HepG2 (cell line): ENCODE data around the gene ROS1. TPM values are rescaled to one million over a fixed set of nuclear protein-coding genes. Genes with fewer than 3 reads are reported as not detected.

ENCODE experiments used
- ATAC-seq: fragments of 200-7000 bp; cut with Tn5 transposase; 3 replicates; pipeline ENCODE4 v1.9.1; 2020; ENCODE audit warnings: mild to moderate bottlenecking, moderate library complexity
- BruUV-seq: library from RNA; stranded (reverse); fragments of 400-500 nt; replicated peaks from 2 replicates; lab custom pipeline; 2021; lab: Mats Ljungman, UMichigan
- CTCF ChIA-PET: fragments of 300-600 bp; formaldehyde crosslinking; extraction: SDS; loops from one replicate; lab custom pipeline; 2021; ENCODE audit warnings: low total read pairs, inconsistent platforms, low intra/inter-chr PET ratio; lab: Yijun Ruan, JAX
- POLR2A ChIA-PET: fragments of 350-600 bp; sonication (Branson Sonifier 250); formaldehyde crosslinking; loops from one replicate; lab custom pipeline; 2020; ENCODE audit warnings: antibody characterized with exemption, inconsistent platforms; lab: Yijun Ruan, JAX
- DNase-seq: peaks from one replicate; pipeline ENCODE4 v3.0.0-alpha.2; 2015; ENCODE audit warnings: low spot score
- FAIRE-seq: peaks from 3 replicates; lab custom pipeline; 2011; peaks lifted over from hg19 to GRCh38; lab: Jason Lieb, UNC
- H2AFZ ChIP-seq: one replicate; pipeline ENCODE4 v1.6.1; 2011; ENCODE audit warnings: low read length, inconsistent platforms
- H3K27ac ChIP-seq: fragments of 300-600 bp; 3 replicates; pipeline ENCODE4 v1.8.0; 2011; ENCODE audit warnings: mixed run types, mild to moderate bottlenecking, mixed read lengths, low read length, inconsistent platforms; ENCODE audit not compliant: insufficient read depth; ENCODE audit errors: extremely low read length
- H3K27me3 ChIP-seq, 2 experiments: fragments of 200-600 bp in 1 of 2; 2 replicates in 1 of 2; 3 replicates in 1 of 2; pipeline versions ENCODE4 v1.6.0 to v1.8.0; 2011; ENCODE audit warnings: low read length in 2 of 2, mild to moderate bottlenecking in 2 of 2, moderate library complexity in 2 of 2, inconsistent platforms in 1 of 2; ENCODE audit not compliant: insufficient read depth in 2 of 2, control insufficient read depth in 1 of 2
- H3K36me3 ChIP-seq, 2 experiments: fragments of 200-600 bp in 1 of 2; replicated peaks in 1 of 2; 2 replicates in 1 of 2; 3 replicates in 1 of 2; pipeline versions ENCODE4 v1.5.1 to v1.8.0; 2011; ENCODE audit warnings: low read length in 2 of 2, inconsistent platforms in 1 of 2; ENCODE audit not compliant: insufficient read depth in 2 of 2, control insufficient read depth in 1 of 2
- H3K4me1 ChIP-seq: 2 replicates; pipeline ENCODE4 v1.5.1; 2012; ENCODE audit warnings: low read length, inconsistent platforms; ENCODE audit not compliant: insufficient read depth
- H3K4me2 ChIP-seq: 2 replicates; pipeline ENCODE4 v1.6.0; 2011; ENCODE audit warnings: low read depth, low read length, inconsistent platforms
- H3K4me3 ChIP-seq, 3 experiments: fragments of 200-600 bp in 1 of 3; sonication (generic), shearing (Covaris generic) in 1 of 3; replicated peaks in 1 of 3; 2 replicates each; pipeline ENCODE4 v1.5.1; 2011 to 2016; ENCODE audit warnings: low read length in 3 of 3, inconsistent platforms in 2 of 3, low read depth in 2 of 3, mild to moderate bottlenecking in 2 of 3, control low read depth in 1 of 3, mixed read lengths in 1 of 3; ENCODE audit not compliant: insufficient read depth in 1 of 3
- H3K79me2 ChIP-seq: one replicate; pipeline ENCODE4 v1.6.1; 2011; ENCODE audit warnings: low read length, inconsistent platforms; ENCODE audit not compliant: insufficient read depth
- H3K9ac ChIP-seq: 2 replicates; pipeline ENCODE4 v1.6.0; 2011; ENCODE audit warnings: mild to moderate bottlenecking, low read depth, low read length, inconsistent platforms; ENCODE audit not compliant: insufficient read depth
- H3K9me3 ChIP-seq: 2 replicates; pipeline ENCODE4 v1.5.1; 2012; ENCODE audit warnings: mild to moderate bottlenecking, low read length
- H4K20me1 ChIP-seq: 2 replicates; pipeline ENCODE4 v1.6.0; 2011; ENCODE audit warnings: inconsistent platforms, mild to moderate bottlenecking, low read length, moderate library complexity; ENCODE audit not compliant: insufficient read depth
- CEBPG ChIP-seq: IDR thresholded peaks from 2 replicates; pipeline ENCODE4 v1.6.1; 2016
- DDIT3 ChIP-seq: sonication (generic); formaldehyde crosslinking; IDR thresholded peaks from 2 replicates; pipeline ENCODE4 v1.4.0; 2020; ENCODE audit warnings: mild to moderate bottlenecking, missing genetic modification reagents
- EP300 ChIP-seq, 3 experiments: sonication (generic) in 1 of 3; formaldehyde crosslinking in 1 of 3; IDR thresholded peaks; 2 replicates each; pipeline versions ENCODE4 v1.5.1 to v1.6.1; 2011 to 2020; ENCODE audit warnings: low read depth in 2 of 3, low read length in 2 of 3, borderline replicate concordance in 1 of 3, improper control_type of control experiment in 1 of 3, mild to moderate bottlenecking in 1 of 3, missing genetic modification reagents in 1 of 3, moderate library complexity in 1 of 3
- ETV5 ChIP-seq: IDR thresholded peaks from 2 replicates; pipeline ENCODE4 v1.6.1; 2018; ENCODE audit warnings: missing biosample characterization, missing genetic modification reagents, inconsistent platforms, borderline replicate concordance
- FOSL2 ChIP-seq: sonication (generic); formaldehyde crosslinking; IDR thresholded peaks from 2 replicates; pipeline ENCODE4 v1.4.0; 2020; ENCODE audit warnings: missing genetic modification reagents
- HDAC6 ChIP-seq: fragments of 200-600 bp; sonication (generic); IDR thresholded peaks from 2 replicates; pipeline ENCODE4 v1.7.0; 2017; ENCODE audit warnings: mild to moderate bottlenecking, antibody characterized with exemption, low read length, low read depth
- MEIS2 ChIP-seq: sonication (generic); formaldehyde crosslinking; IDR thresholded peaks from 2 replicates; pipeline ENCODE4 v1.9.0; 2021; ENCODE audit warnings: mild to moderate bottlenecking, missing genetic modification reagents
- NFRKB ChIP-seq: fragments of 450-650 bp; IDR thresholded peaks from 2 replicates; pipeline ENCODE4 v1.6.1; 2017
- NKX3-1 ChIP-seq: sonication (generic); formaldehyde crosslinking; IDR thresholded peaks from 2 replicates; pipeline ENCODE4 v1.5.0; 2020; ENCODE audit warnings: missing genetic modification reagents
- NPAS2 ChIP-seq: sonication (generic); formaldehyde crosslinking; IDR thresholded peaks from 2 replicates; pipeline ENCODE4 v1.8.0; 2022; ENCODE audit warnings: mild to moderate bottlenecking, missing genetic modification reagents, borderline replicate concordance
- RBM22 ChIP-seq: fragments of 200-400 bp; formaldehyde crosslinking; optimal IDR thresholded peaks from 2 replicates; pipeline ENCODE3; 2017; ENCODE audit warnings: mild to moderate bottlenecking, low read length, moderate library complexity
- RFX5 ChIP-seq: IDR thresholded peaks from 2 replicates; pipeline ENCODE4 v1.6.1; 2011; ENCODE audit warnings: low read depth, low read length, improper control_type of control experiment
- SMC3 ChIP-seq: IDR thresholded peaks from 2 replicates; pipeline ENCODE4 v1.6.1; 2011; ENCODE audit warnings: low read length, improper control_type of control experiment
- TIGD3 ChIP-seq: sonication (generic); formaldehyde crosslinking; IDR thresholded peaks from 2 replicates; pipeline ENCODE4 v1.5.1; 2020; ENCODE audit warnings: mild to moderate bottlenecking, missing genetic modification reagents, borderline replicate concordance
- XRCC5 ChIP-seq: fragments of 200-400 bp; formaldehyde crosslinking; optimal IDR thresholded peaks from 2 replicates; pipeline ENCODE3; 2017; ENCODE audit warnings: mild to moderate bottlenecking, low read length
- ZNF382 ChIP-seq: sonication (generic); formaldehyde crosslinking; IDR thresholded peaks from 2 replicates; pipeline ENCODE4 v1.5.0; 2020; ENCODE audit warnings: missing genetic modification reagents, mild to moderate bottlenecking, borderline replicate concordance
- ZNF780A ChIP-seq: sonication (generic); formaldehyde crosslinking; IDR thresholded peaks from 2 replicates; pipeline ENCODE4 v1.8.0; 2022; ENCODE audit warnings: mild to moderate bottlenecking, missing genetic modification reagents, moderate library complexity
- WGBS: methylation state at CpG from one replicate; pipeline ENCODE4 v1.1.6; 2017; ENCODE audit warnings: low lambda C conversion rate; 5-methylcytosine and 5-hydroxymethylcytosine counted together
- in situ Hi-C: cut with HindIII; loops from 2 replicates; pipeline ENCODE4 v1.10.0; 2017; ENCODE audit warnings: low pct_unique_long_range_greater_than_20kb; ENCODE audit not compliant: extremely low pct_ligation_motif_present
- intact Hi-C: fragments of 100-400 bp; cut with micrococcal nuclease; formaldehyde crosslinking; loops from one replicate; pipeline ENCODE4 v1.10.0; 2022; ENCODE audit not compliant: unreplicated experiment
- polyA plus RNA-seq, 8 experiments: library from polyadenylated mRNA; depleted of rRNA in 3 of 8; stranded (reverse) in 7 of 8; unstranded in 1 of 8; fragments of >200 nt; fragmentation: Illumina TruSeq in 4 of 8; extraction: Trizol in 4 of 8; gene quantifications; 2 replicates each; pipeline versions ENCODE4 v1.2.1 to v1.2.3, GENCODE V29; 2011 to 2016; ENCODE audit warnings: low read depth in 4 of 8, missing spikeins in 1 of 8, mixed read lengths in 1 of 8; ENCODE audit not compliant: insufficient read depth in 1 of 8
- total RNA-seq, 5 experiments: library from RNA; depleted of rRNA; stranded (reverse); fragments of >200 nt; fragmentation: Illumina TruSeq; extraction: Trizol; gene quantifications; 2 replicates each; pipeline ENCODE4 v1.2.3, GENCODE V29; 2016; ENCODE audit warnings: low read depth in 1 of 5

Gene ROS1
- total and polyA plus RNA-seq, 2 of the 13 experiments (the other 11 are each of a cell fraction or from before 2014, with no cell fraction given) = not detected

GRCh38 chr6:117272891-117273290 lies 152.9 kb downstream of the ROS1 start:
- Histone ChIP-seq H3K36me3 (no peaks in the 10 kb centered on the region), H4K20me1 (no peaks in the 10 kb centered on the region), H3K27ac (no peak overlapping the region), H3K4me2 (no peak overlapping the region), H3K27me3 (peaks cover 4 to 48% of the 10 kb centered on the region in 2 experiments; a peak in 4 of 5 replicates), H3K4me3 (no peak overlapping the region), H2AFZ (no peak overlapping the region), H3K4me1 (no peaks in the 10 kb centered on the region), H3K79me2 (no peaks in the 10 kb centered on the region), H3K9me3 (no peaks in the 10 kb centered on the region), H3K9ac (no peak overlapping the region)
- TF ChIP-seq TIGD3 (CRISPR knock-in tag) = no peak
- no peak for TF ChIP-seq HDAC6
- TF ChIP-seq XRCC5 = no peak
- no peak for TF ChIP-seq RFX5
- no peak for TF ChIP-seq FOSL2 (CRISPR knock-in tag)
- no peak for TF ChIP-seq NFRKB
- no peak for TF ChIP-seq ZNF780A (CRISPR knock-in tag)
- TF ChIP-seq EP300 (IDR thresholded peaks at IDR 0.05; ENCODE audit: low read depth in 2 of 2, low read length in 2 of 2) = no peak
- no peak for TF ChIP-seq EP300 (CRISPR knock-in tag; IDR thresholded peaks at IDR 0.05; ENCODE audit: borderline replicate concordance)
- no peak for TF ChIP-seq ETV5 (CRISPR knock-in tag)
- no peak for TF ChIP-seq NPAS2 (CRISPR knock-in tag)
- no peak for TF ChIP-seq NKX3-1 (CRISPR knock-in tag)
- no peak for TF ChIP-seq SMC3
- TF ChIP-seq DDIT3 = no peak
- TF ChIP-seq RBM22 = no peak
- TF ChIP-seq MEIS2 = no peak
- no peak for TF ChIP-seq CEBPG (CRISPR knock-in tag)
- TF ChIP-seq ZNF382 (CRISPR knock-in tag) = no peak
- in situ Hi-C loops = no loop called here
- DNase-seq (no peak), FAIRE-seq (no peak), ATAC-seq (no peak)
- ChIA-PET POLR2A (no interaction called here), CTCF (no interaction called here)
- no TSS peak for BruUV-seq
- intact Hi-C loops = no loop called here
- 4% methylated on average over 1 of the region's 1 CpG for WGBS
